Endothelial cell of umbilical vein (primary cell): Measurements from ENCODE around the gene GOLGA2. TPM values are rescaled to one million over a fixed set of nuclear protein-coding genes. Genes with fewer than 3 reads are reported as not detected.
"Not testable (repeated sequence)": the region's sequence is repeated elsewhere in the genome, so short reads cannot be mapped to it uniquely, and the experiment has no call there.

Source experiments
- BruUV-seq: library from RNA; stranded (reverse); fragments of 400-500 nt; replicated peaks from 2 replicates; lab custom pipeline; 2021; lab: Mats Ljungman, UMichigan
- CTCF ChIA-PET: fragments of 300-600, 350-600 bp; sonication (Branson Sonifier 250); formaldehyde crosslinking; loops from one replicate; lab custom pipeline; 2021; ENCODE audit warnings: antibody characterized with exemption, inconsistent platforms; lab: Charles Lee
- POLR2A ChIA-PET: fragments of 300-600, 350-600 bp; sonication (Branson Sonifier 250); formaldehyde crosslinking; loops from one replicate; lab custom pipeline; 2021; ENCODE audit warnings: antibody characterized with exemption, inconsistent platforms; lab: Charles Lee
- DNase-seq: peaks from one replicate; pipeline ENCODE4 v3.0.0-alpha.2; 2011; ENCODE audit warnings: low read depth, low spot score
- FAIRE-seq: peaks from 2 replicates; lab custom pipeline; 2011; peaks lifted over from hg19 to GRCh38; lab: Jason Lieb, UNC
- H2AFZ ChIP-seq: 2 replicates; pipeline ENCODE4 v1.6.0; 2012; ENCODE audit warnings: low read depth, low read length, control low read depth, inconsistent platforms
- H3K27ac ChIP-seq: 2 replicates; pipeline ENCODE4 v1.5.1; 2011; ENCODE audit warnings: low read depth, mild to moderate bottlenecking, control low read depth, low read length, moderate library complexity; ENCODE audit not compliant: insufficient read depth
- H3K27me3 ChIP-seq, 2 experiments: 2 replicates each; pipeline versions ENCODE4 v1.6.0 to v1.6.1; 2011; ENCODE audit warnings: low read length in 2 of 2, mixed read lengths in 1 of 2; ENCODE audit not compliant: control insufficient read depth in 2 of 2, insufficient read depth in 2 of 2
- H3K36me3 ChIP-seq, 2 experiments: 2 replicates in 1 of 2; 3 replicates in 1 of 2; pipeline ENCODE4 v1.5.1; 2011; ENCODE audit warnings: low read length in 2 of 2, mild to moderate bottlenecking in 1 of 2, moderate library complexity in 1 of 2; ENCODE audit not compliant: control insufficient read depth in 2 of 2, insufficient read depth in 2 of 2; ENCODE audit errors: extremely low read depth in 1 of 2
- H3K4me1 ChIP-seq: 3 replicates; pipeline ENCODE4 v1.5.1; 2011; ENCODE audit warnings: mild to moderate bottlenecking, low read length; ENCODE audit not compliant: control insufficient read depth, insufficient read depth; ENCODE audit errors: extremely low read depth
- H3K4me2 ChIP-seq: 2 replicates; pipeline ENCODE4 v1.6.1; 2011; ENCODE audit warnings: low read length, control low read depth, mixed read lengths; ENCODE audit not compliant: insufficient read depth
- H3K4me3 ChIP-seq, 3 experiments: fragments of 200-600 bp in 1 of 3; sonication (generic), shearing (Covaris generic) in 1 of 3; replicated peaks in 1 of 3; 2 replicates each; pipeline ENCODE4 v1.5.1; 2011 to 2016; ENCODE audit warnings: control low read depth in 3 of 3, low read length in 3 of 3, mild to moderate bottlenecking in 2 of 3, inconsistent platforms in 1 of 3, low read depth in 1 of 3, moderate library complexity in 1 of 3; ENCODE audit not compliant: insufficient read depth in 1 of 3
- H3K79me2 ChIP-seq: 2 replicates; pipeline ENCODE4 v1.6.0; 2012; ENCODE audit warnings: low read length, inconsistent platforms; ENCODE audit not compliant: control insufficient read depth, insufficient read depth
- H3K9ac ChIP-seq: replicated peaks from 2 replicates; pipeline ENCODE3; 2011; ENCODE audit warnings: low read length, control low read depth; ENCODE audit not compliant: insufficient read depth; ENCODE audit errors: extremely low read depth
- H3K9me1 ChIP-seq: replicated peaks from 3 replicates; pipeline ENCODE4 v1.6.0; 2011; ENCODE audit warnings: mild to moderate bottlenecking, low read length; ENCODE audit not compliant: control insufficient read depth, insufficient read depth; ENCODE audit errors: extremely low read depth
- H3K9me3 ChIP-seq: replicated peaks from 2 replicates; pipeline ENCODE4 v1.5.1; 2012; ENCODE audit warnings: low read length, inconsistent platforms; ENCODE audit not compliant: control insufficient read depth, insufficient read depth
- H4K20me1 ChIP-seq: replicated peaks from 2 replicates; pipeline ENCODE3; 2011; ENCODE audit warnings: mild to moderate bottlenecking, low read length; ENCODE audit not compliant: control insufficient read depth, insufficient read depth; ENCODE audit errors: extremely low read depth
- EZH2 ChIP-seq: IDR thresholded peaks from 2 replicates; pipeline ENCODE4 v1.6.1; 2012; ENCODE audit warnings: borderline replicate concordance, low read depth, mild to moderate bottlenecking, moderate library complexity, low read length, inconsistent platforms; ENCODE audit not compliant: severe bottlenecking
- FOS ChIP-seq: IDR thresholded peaks from 2 replicates; pipeline ENCODE4 v1.6.1; 2011; ENCODE audit warnings: mild to moderate bottlenecking, low read length, moderate library complexity, borderline replicate concordance; ENCODE audit not compliant: insufficient read depth
- GATA2 ChIP-seq: IDR thresholded peaks from 2 replicates; pipeline ENCODE4 v1.7.0; 2011; ENCODE audit warnings: low read depth, mild to moderate bottlenecking, moderate library complexity, mixed read lengths, low read length; ENCODE audit not compliant: insufficient read length, insufficient read depth
- JUN ChIP-seq: IDR thresholded peaks from 2 replicates; pipeline ENCODE4 v1.6.1; 2011; ENCODE audit warnings: borderline replicate concordance, low read depth; ENCODE audit not compliant: insufficient read length, insufficient read depth
- POLR2A ChIP-seq: IDR thresholded peaks from 2 replicates; pipeline ENCODE4 v1.6.1; 2012; ENCODE audit warnings: low read depth, mild to moderate bottlenecking, control low read depth, low read length
- POLR2AphosphoS5 ChIP-seq: IDR thresholded peaks from 2 replicates; pipeline ENCODE4 v1.6.1; 2012; ENCODE audit warnings: low read depth, mild to moderate bottlenecking, control low read depth, low read length, moderate library complexity; ENCODE audit not compliant: insufficient read depth
- dilution Hi-C: fragments of 300-500 bp; cut with MboI; formaldehyde crosslinking; loops from one replicate; pipeline ENCODE4 v1.15.0; 2019; ENCODE audit warnings: low sequenced_read_pairs; ENCODE audit not compliant: extremely low pct_ligation_motif_present
- intact Hi-C: fragments of 100-400 bp; cut with micrococcal nuclease; formaldehyde crosslinking; loops from one replicate; pipeline ENCODE4 v1.10.0; 2022
- polyA plus RNA-seq, 4 experiments: library from polyadenylated mRNA; depleted of rRNA in 3 of 4; stranded (reverse) in 3 of 4; unstranded in 1 of 4; fragments of >200 nt; gene quantifications; 2 replicates each; pipeline versions ENCODE4 v1.2.1 to v1.2.3, GENCODE V29; 2011 to 2012; ENCODE audit warnings: missing spikeins in 1 of 4
- total RNA-seq: library from RNA; stranded (reverse); gene quantifications from 2 replicates; pipeline ENCODE4 v1.2.3, GENCODE V29; 2021
- TF ChIP-seq, protein P1 (sequence below): IDR thresholded peaks from 2 replicates; pipeline ENCODE4 v1.6.1; 2011; ENCODE audit not compliant: insufficient read depth, insufficient read length
- TF ChIP-seq, protein P2 (sequence below), 2 donors: IDR thresholded peaks; 1 replicate in 1 of 2; 2 replicates in 1 of 2; pipeline ENCODE4 v1.5.1; 2011; ENCODE audit warnings: low read length in 2 of 2, mild to moderate bottlenecking in 2 of 2, moderate library complexity in 2 of 2, control low read depth in 1 of 2, inconsistent platforms in 1 of 2, low read depth in 1 of 2; ENCODE audit not compliant: insufficient read depth in 1 of 2; ENCODE audit errors: extremely low read depth in 1 of 2

The GOLGA2 gene
- total and polyA plus RNA-seq, 2 donors (not counting 3 experiments of a cell fraction or from before 2014, with no cell fraction given), result 52.3 to 114 TPM

DNA sequence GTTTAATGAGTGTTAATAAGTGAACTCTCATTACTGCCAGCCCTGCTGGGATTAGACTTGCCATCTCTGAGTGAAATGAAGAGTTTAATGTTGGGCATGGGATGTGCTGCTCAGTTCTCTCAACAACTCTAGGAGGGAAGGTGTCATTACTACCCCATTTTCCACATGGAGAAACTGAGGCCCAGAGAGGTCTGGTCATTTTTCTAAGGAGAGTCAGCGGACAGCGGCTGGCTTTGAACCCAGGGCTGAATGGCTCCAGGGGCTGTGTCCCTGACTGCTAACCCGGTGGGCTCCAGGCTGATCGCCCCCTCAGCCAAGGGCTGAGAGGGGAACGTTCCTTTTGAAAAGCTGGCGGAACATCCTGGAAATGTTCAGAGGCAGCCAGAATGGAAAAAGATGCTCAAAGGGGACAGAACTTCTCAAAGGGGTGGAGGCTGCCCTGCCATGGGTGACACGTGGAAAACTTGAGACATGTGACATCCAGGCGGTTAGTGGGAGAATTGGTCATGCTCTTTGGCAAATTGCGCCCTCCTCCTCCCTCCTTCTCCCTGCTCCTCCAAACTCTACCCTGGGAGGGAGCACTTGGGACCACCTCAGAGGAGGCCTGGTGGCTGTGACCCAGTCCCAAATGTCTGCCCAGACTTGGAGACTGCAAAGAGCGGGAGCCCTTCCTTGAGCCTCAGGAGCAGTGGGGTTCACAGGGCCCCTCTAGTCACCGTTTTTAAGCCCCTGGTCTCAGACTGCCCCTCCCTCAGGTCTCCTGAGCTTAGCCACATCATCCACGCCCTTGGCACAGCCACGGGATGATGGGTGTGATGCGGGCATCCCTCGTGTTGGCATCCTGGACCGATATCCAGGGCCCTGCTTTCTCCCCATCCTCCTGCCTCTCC, 43.9 kb downstream of the GOLGA2 start:
- TF ChIP-seq POLR2AphosphoS5 (no peak), FOS (no peak), JUN (no peak), GATA2 (no peak), EZH2 (no peak), POLR2A (no peak)
- TF ChIP-seq, protein P1, sequence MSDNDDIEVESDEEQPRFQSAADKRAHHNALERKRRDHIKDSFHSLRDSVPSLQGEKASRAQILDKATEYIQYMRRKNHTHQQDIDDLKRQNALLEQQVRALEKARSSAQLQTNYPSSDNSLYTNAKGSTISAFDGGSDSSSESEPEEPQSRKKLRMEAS, result no peak
- TF ChIP-seq, protein P2, sequence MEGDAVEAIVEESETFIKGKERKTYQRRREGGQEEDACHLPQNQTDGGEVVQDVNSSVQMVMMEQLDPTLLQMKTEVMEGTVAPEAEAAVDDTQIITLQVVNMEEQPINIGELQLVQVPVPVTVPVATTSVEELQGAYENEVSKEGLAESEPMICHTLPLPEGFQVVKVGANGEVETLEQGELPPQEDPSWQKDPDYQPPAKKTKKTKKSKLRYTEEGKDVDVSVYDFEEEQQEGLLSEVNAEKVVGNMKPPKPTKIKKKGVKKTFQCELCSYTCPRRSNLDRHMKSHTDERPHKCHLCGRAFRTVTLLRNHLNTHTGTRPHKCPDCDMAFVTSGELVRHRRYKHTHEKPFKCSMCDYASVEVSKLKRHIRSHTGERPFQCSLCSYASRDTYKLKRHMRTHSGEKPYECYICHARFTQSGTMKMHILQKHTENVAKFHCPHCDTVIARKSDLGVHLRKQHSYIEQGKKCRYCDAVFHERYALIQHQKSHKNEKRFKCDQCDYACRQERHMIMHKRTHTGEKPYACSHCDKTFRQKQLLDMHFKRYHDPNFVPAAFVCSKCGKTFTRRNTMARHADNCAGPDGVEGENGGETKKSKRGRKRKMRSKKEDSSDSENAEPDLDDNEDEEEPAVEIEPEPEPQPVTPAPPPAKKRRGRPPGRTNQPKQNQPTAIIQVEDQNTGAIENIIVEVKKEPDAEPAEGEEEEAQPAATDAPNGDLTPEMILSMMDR (IDR thresholded peaks at IDR 0.05; ENCODE audit: extremely low read depth in 1 of 2, insufficient read depth in 1 of 2, low read depth in 1 of 2, low read length in 2 of 2), result no peak
- H3K27me3 ChIP-seq, result peaks cover 0 to 1% of the 10 kb centered on the region in 2 experiments
- DNase-seq (no peak), FAIRE-seq (no peak)
- no peak overlapping the region for H2AFZ ChIP-seq
- ChIA-PET CTCF (interaction anchor here (1.0 to 1.2 kb wide), 2 partner anchors 23 to 39 kb away, joined by 3 read pairs; no protein-coding TSS in a partner anchor), POLR2A (no interaction called here)
- H3K36me3 ChIP-seq, result no peaks in the 10 kb centered on the region
- dilution Hi-C loops, result no loop called here
- no peaks in the 10 kb centered on the region for H4K20me1 ChIP-seq
- H3K9me1 ChIP-seq, result no peaks in the 10 kb centered on the region
- BruUV-seq, result no TSS peak
- intact Hi-C loops, result no loop called here
- no peak overlapping the region for H3K27ac ChIP-seq
- H3K4me2 ChIP-seq, result no peak overlapping the region
- no peak overlapping the region for H3K4me3 ChIP-seq
- H3K9ac ChIP-seq, result no peak overlapping the region
- H3K79me2 ChIP-seq, result no peaks in the 10 kb centered on the region
- no peaks in the 10 kb centered on the region for H3K4me1 ChIP-seq
- H3K9me3 ChIP-seq, result no peaks in the 10 kb centered on the region

DNA sequence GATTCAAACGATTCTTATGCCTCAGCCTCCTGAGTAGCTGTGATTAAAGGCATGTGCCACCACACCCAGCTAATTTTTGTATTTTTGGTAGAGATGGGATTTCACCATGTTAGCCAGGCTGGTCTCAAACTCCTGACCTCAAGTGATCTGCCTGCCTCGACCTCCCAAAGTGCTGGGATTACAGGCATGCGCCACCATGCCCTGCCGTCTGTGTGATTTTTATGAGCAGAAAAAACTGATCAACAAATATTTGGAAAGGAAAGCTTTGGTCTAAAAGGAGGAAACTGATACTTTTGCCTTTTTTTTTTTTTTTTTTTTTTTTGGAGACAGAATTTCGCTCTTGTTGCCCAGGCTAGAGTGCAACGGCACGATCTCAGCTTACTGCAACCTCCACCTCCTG, 44.9 kb downstream of the GOLGA2 start:
- H3K27ac ChIP-seq, H3K27me3 ChIP-seq, H3K9me1 ChIP-seq, intact Hi-C loops, H3K4me1 ChIP-seq, H4K20me1 ChIP-seq, H3K9me3 ChIP-seq, BruUV-seq, H3K9ac ChIP-seq, DNase-seq, H3K4me2 ChIP-seq, dilution Hi-C loops, H2AFZ ChIP-seq, H3K36me3 ChIP-seq, H3K79me2 ChIP-seq, POLR2A ChIA-PET, FAIRE-seq, H3K4me3 ChIP-seq: not testable (repeated sequence)
- CTCF ChIA-PET, result interaction anchor here (0.8 to 1.2 kb wide), 2 partner anchors 24 to 64 kb away, joined by 3 read pairs; no protein-coding TSS in a partner anchor
